GM19468 (cell line): ENCODE measurements around the gene SERINC2.
"Not testable (repeated sequence)": the region's sequence is repeated elsewhere in the genome, so short reads cannot be mapped to it uniquely, and the experiment has no call there.

Experiments used
- ATAC-seq: cut with Tn5 transposase; IDR thresholded peaks from one replicate; pipeline ENCODE4 v1.9.1; 2021; ENCODE audit warnings: mild to moderate bottlenecking, moderate library complexity, moderate number of reproducible peaks; ENCODE audit not compliant: unreplicated experiment; ENCODE audit errors: extremely low read depth

Gene SERINC2

GRCh38 chr1:31382379-31382989 lies 30.5 kb upstream of the SERINC2 start:
- ATAC-seq: no peak

GRCh38 chr1:31383967-31384366 lies 29.0 kb upstream of the SERINC2 start:
- ATAC-seq: no peak

DNA sequence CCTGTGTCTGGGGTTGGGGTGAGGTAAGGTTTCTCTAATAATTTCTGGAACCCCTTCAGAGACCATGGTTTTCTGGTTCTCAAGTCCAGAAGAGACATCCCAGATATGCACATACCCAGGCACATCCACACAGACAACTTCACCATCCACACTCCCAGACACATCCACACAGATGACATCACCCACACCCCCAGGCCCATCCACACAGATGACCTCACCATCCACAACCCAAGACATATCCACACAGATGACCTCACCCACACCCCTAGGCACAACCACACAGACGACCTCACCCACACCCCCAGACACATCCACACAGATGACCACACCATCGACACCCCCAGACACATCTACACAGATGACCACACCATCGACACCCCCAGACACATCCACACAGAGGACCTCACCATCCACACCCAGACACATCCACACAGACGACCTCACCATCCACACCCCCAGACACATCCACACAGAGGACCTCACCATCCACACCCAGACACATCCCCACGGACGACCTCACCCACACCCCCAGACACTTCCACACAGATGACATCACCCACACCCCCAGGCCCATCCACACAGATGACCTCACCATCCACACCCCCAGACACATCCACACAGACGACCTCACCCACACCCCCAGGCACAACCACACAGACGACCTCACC lies 26.3 kb upstream of the SERINC2 start:
- not testable (repeated sequence) for ATAC-seq

DNA sequence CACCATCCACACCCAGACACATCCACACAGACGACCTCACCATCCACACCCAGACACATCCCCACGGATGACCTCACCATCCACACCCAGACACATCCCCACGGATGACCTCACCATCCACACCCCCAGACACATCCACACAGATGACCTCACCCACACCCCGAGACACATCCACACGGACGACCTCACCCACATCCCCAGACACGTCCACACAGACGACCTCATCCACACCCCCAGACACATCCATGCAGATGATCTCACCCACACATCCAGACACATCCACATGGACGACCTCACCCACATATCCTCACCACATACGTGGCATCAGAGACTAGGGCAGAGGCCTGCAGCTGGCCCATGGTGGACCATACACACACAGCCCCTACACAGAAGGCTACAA lies 25.4 kb upstream of the SERINC2 start:
- ATAC-seq: no peak

DNA sequence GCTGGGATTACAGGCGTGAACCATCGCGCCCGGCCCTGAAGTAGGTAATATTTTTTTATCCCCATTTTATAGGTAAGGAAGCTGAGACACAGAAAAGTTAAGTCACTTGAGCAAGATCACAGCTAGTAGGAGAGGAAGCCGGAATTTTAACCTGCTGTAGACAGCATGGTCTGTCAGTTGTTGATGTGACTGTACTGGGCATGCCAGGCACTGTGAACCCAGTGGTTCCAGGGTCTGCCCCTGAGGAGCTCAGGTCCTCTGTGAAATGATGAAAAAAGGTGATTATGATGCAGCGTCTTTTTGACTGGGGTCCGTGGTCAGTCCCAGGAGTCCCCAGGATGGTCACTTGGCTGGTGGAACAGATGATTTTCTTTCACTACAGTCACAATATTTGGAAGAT lies 23.4 kb upstream of the SERINC2 start:
- no peak for ATAC-seq

GRCh38 chr1:31390071-31390470 lies 22.9 kb upstream of the SERINC2 start:
- no peak for ATAC-seq

GRCh38 chr1:31393463-31393862 lies 19.6 kb upstream of the SERINC2 start:
- no peak for ATAC-seq

GRCh38 chr1:31394584-31395193 lies 18.3 kb upstream of the SERINC2 start:
- no peak for ATAC-seq

DNA sequence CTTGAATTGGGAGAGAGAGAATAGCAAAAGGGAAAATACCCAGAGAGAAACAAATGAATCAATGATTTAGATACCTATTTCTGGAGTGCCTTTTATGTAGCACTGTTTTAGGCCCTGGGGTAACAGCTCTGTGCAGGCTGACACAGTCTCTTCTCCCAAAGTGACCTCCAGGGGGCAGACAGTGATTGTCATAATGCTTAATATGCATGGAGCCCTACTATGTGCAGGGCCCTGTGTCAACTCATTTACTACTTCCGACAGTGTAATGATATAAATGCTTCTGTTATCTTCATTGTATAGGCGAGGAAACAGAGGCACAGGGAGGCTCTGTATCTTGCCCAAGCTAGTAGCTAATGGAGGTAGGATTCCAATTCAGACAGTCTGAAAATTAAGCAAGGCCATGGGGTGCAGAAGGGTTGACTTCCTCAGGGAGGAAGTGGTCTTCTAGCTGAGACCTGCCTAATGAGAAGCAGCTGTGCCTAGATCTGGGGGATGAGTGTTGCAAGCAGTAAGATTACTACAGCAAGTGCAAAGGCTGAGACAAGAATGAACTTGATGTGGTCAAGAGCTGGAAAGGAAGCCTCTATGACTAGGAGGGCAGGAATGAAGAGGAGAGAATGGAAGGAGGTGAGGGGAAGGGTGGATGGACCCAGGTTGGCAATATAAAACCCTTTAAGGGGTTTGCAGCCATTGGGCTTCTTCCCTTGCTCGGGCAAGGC lies 16.2 kb upstream of the SERINC2 start:
- no peak for ATAC-seq

- ATAC-seq: no peak
Measured at GRCh38 chr1:31397360-31398095, 15.5 kb upstream of the SERINC2 start.

DNA sequence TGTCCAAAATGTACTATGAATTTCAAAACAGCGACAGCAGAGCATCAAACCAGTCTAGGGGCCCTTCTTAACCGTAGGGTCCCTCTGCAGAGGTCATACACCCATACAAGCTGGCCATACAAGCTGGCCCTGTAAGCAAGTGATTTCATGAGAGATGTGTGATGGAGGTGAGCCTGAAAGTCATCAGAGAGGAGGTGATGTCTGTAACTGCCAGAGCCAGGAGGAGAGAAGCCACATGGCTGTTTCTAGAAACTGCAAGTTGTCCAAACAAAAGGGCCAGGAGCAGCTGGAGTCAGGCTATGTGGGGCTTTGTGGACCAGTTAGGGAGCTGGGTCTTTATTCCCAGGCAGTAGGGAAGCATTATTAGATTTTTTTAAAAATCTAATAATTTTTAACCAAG lies 14.8 kb upstream of the SERINC2 start:
- no peak for ATAC-seq

GRCh38 chr1:31399976-31400375 lies 13.0 kb upstream of the SERINC2 start:
- no peak for ATAC-seq

DNA sequence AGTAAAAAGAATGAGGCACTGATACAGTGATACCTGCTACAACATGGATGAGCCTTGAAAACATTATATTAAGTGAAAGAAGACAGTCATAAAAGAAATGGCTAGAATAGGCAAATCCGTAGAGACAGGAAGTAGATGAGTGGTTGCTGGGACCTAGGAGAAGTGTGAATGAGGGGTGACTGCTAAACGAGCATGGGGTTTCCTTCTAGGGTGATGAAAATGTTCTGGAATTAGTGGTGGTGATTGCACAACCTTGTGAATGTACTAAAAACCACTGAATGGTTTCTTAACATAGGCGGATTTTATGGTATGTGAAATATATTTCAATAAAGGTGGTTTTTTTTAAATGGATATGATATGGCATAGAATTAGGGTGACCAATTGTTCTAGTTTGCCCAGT lies 12.6 kb upstream of the SERINC2 start:
- no peak for ATAC-seq

GRCh38 chr1:31401241-31401640 lies 11.8 kb upstream of the SERINC2 start:
- no peak for ATAC-seq

DNA sequence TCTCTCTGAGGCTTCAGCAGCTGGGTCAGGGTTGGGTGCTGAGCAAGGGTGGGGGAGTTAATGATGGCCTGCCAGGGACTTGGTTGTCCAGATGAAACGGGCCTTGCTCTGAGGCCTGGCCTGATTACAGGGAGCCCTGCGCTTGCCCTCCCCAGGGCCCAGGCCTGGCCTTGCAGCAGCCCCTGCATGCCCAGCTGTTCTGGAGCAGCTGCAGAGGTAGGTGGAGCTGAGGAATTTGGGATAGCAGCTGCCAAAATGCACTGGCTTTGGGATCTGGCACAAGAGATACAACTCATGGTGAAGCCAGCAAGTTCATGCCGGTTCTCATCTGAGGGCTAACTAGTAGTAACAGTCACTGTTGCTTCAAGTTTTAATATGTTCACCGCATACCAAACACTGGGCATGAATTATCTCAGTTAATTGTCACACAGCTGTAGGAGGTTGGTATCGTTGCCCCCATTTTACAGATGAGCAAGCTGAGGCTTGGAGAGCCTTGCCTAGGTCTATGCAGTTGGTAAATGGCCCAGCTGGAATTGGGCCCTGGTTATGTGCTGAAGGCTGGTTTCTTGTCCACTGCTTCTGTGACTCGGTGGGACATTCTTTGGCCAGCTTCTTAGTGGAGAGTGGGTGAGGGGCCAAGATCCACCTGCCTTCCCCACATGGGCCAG lies 7.3 kb upstream of the SERINC2 start:
- no peak for ATAC-seq

DNA sequence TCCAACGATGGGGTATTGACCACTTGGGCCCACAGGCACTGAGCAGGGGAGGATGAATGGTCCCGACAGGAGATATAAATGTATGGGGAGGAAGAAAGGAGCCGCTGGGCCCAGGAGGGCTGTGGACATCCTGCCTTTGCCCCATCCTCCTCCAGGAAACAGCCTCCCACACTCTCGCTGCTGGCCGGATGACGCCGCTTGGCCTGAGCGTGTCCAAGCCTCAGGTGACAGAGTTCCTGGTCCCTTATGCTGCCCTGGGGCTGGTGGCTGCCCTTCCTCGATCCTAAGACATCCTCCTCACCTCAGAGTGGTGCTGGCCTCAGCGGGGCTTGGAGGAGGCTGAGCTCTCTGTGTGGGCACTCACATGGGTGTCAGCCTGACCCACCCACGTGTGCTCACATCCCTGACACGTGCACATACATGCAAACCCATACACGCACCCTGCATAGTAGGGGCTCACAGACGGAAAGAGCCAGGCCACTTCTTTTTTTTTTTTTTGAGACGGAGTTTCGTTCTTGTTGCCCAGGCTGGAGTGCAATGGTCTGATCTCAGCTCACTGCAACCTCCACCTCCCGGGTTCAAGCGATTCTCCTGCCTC lies 5.9 kb upstream of the SERINC2 start:
- no peak for ATAC-seq

DNA sequence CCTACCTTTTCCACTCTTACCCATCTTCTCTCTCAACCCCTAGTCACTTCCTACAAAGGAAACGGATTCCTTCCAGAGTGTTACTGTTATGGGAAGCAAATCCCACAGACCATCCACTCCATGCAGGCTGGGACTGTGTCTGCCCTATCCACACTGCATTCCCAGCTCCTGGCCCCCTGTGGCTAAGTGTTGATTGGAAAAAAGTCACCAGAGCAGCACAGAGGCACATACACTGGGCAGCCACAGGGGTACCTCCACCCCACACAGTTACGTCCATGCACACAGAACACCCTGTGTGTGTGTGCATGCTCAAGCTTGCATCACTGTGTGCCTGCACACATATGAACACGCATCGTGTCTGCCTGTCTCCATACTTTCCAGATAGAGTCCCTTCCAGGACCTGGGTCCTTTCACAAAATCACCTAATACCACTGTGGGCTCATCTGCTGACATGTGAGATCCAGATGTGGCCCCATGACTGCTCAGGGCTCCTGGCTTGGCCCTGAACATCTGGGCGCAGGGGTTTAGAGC lies 4.2 kb upstream of the SERINC2 start:
- ATAC-seq: no peak

DNA sequence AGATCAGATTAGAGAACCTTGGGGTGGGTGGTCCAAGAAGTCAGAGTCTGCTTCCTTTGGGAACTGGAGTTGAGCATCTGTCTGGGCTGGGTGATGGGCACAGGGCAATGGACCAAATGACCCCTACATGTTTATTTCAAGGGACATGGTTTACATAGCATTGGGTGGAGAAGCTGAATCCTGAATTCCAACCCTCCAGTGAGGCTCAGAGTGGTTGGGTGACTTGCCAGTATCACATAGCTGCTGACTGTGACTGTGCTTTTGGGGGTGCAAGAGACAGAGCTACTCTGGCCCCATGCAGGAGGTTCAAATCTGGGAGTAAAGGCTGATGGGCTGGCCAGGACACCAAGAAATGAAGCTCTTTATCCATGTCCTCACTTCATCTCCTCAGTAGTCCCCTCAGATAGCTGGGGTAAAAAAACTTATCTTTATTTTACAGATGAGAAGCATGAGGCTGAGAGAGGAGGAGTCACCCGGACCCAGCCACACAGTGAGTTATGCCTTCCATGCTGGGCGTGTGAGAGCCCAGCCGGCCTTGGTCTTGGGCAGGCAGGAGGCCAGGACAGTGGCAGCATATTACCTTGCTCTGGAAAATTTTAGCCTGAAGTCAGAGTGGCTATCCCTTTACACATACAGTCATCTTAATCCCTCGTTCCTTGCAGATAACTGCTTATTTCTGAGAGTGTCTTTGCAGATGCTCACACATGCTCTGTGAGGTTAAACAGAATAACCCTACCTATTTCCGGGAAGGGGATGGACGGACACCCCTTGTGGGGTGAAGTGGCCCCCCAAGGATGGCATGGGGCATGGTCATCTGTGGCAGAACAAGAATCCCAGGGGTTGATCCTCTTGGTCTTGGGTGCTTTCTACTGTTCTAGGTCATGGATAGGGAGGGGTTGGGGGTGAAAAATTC lies 2.8 kb upstream of the SERINC2 start:
- ATAC-seq: no peak
